DOHH2 (cell line): ENCODE results near the gene SPINT2.

Source experiments
- CTCF ChIP-seq: fragments of 200-600 bp; sonication (generic); IDR thresholded peaks from one replicate; pipeline ENCODE4 v1.5.1; 2014; ENCODE audit warnings: antibody characterized with exemption, mild to moderate bottlenecking, low read depth, low read length; ENCODE audit not compliant: poor library complexity, severe bottlenecking
- EZH2phosphoT487 ChIP-seq: fragments of 200-600 bp; sonication (generic); IDR thresholded peaks from 2 replicates; pipeline ENCODE4 v1.6.1; 2017; ENCODE audit warnings: borderline replicate concordance, mild to moderate bottlenecking, antibody characterized with exemption, low read length, moderate library complexity, mixed read lengths

- no peak for TF ChIP-seq CTCF
- TF ChIP-seq EZH2phosphoT487, result no peak
Measured at GRCh38 chr19:38294090-38294489, 29.7 kb downstream of the SPINT2 start.
